GM13977 (cell line): ENCODE results near the gene KRT71.
A peak's percentile ranks its signal among the peaks of the same experiment; 100 is the strongest.

Source experiments
- DNase-seq: peaks from one replicate; pipeline ENCODE4 v3.0.0; 2012; ENCODE audit warnings: low spot score
- CTCF ChIP-seq: IDR thresholded peaks from 2 replicates; pipeline ENCODE4 v1.5.1; 2012; ENCODE audit warnings: mild to moderate bottlenecking, control low read depth; ENCODE audit not compliant: insufficient read depth; ENCODE audit errors: extremely low read depth, missing control alignments
- in situ Hi-C: fragments of 300-500 bp; cut with MboI; formaldehyde crosslinking; loops from one replicate; pipeline ENCODE4 v1.12.0; 2022; ENCODE audit warnings: low sequenced_read_pairs, low pct_unique_long_range_greater_than_20kb, mixed read lengths, inconsistent platforms; ENCODE audit not compliant: unreplicated experiment

Gene KRT71

GRCh38 chr12:52584156-52584682, 31.3 kb upstream of the KRT71 start:
- in situ Hi-C loops: loop anchor here (25.0 kb wide), 1 partner anchor 403 kb away; no protein-coding TSS in a partner anchor
- TF ChIP-seq CTCF: no peak
- DNase-seq: no peak

DNA sequence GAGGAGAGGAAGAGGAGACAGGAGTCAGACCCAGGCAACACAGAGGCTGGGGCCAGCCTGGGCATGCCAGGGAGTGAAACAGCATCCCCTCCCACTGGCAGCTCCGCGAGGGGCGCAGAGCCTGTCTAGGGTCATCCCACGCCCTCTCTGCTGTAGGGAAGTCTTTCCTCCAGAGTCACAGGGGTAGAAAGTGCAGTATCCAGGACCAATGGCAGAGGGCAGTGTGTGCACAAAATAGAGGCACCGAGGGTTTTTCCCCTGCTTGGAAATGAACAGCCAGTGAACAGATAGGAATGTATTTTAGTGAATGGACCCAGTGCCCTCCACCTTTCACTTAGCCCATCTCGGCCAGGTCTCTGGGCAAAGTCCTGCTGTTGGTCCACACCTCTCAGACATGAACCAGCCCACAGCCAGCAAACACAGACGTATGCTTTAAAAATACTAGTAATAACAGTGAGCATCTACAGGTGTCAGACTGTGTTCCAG, 30.1 kb upstream of the KRT71 start:
- TF ChIP-seq CTCF: peak; percentile 66
- in situ Hi-C loops: loop anchor here (25.0 kb wide), 1 partner anchor 404 kb away; no protein-coding TSS in a partner anchor
- peak; percentile 75 for DNase-seq

GRCh38 chr12:52582486-52582885, 29.5 kb upstream of the KRT71 start:
- DNase-seq: no peak
- TF ChIP-seq CTCF: no peak
- in situ Hi-C loops: loop anchor here (25.0 kb wide), 1 partner anchor 405 kb away; no protein-coding TSS in a partner anchor

DNA sequence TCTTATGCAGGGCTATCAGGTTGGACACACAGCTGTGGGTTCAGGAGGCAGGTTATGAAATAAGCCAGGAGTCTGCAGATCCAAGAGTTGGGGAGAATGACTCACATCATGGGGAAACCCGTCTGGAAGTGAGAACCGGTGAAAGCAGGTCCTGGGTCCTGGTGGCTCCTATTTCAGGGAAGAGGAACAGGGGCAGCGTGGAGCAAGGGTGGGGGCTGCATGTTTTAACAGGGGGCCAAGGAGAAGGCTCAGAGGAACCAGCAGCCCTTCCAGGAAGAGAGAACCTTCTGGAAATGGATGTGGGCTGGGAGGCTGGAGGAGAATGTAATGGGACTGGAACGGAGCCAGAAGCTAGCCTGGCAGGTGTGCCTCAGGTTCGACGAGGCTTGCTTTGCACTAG, 28.5 kb upstream of the KRT71 start:
- DNase-seq: no peak
- in situ Hi-C loops: loop anchor here (25.0 kb wide), 1 partner anchor 406 kb away; no protein-coding TSS in a partner anchor
- no peak for TF ChIP-seq CTCF

DNA sequence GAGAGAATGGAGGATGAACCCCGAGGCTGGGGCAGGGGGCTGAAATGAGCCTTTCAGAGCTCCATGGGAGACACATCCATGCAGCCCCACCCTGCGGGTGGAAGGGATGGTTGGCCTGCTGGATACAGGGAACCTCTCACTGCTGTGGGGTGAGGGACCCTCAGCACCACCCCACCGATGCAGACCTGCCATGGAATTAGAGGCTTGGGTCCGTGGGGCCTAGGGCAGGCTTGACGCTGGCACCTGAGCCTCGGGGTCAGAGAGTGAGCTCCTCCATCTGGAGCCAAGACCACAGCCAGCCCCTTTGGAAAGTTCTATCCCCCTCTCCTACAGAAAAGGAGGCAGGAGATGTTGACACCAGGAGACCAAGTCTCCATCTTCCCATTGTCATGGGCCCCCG, 28.1 kb upstream of the KRT71 start:
- in situ Hi-C loops: loop anchor here (25.0 kb wide), 1 partner anchor 406 kb away; no protein-coding TSS in a partner anchor
- TF ChIP-seq CTCF: no peak
- no peak for DNase-seq

DNA sequence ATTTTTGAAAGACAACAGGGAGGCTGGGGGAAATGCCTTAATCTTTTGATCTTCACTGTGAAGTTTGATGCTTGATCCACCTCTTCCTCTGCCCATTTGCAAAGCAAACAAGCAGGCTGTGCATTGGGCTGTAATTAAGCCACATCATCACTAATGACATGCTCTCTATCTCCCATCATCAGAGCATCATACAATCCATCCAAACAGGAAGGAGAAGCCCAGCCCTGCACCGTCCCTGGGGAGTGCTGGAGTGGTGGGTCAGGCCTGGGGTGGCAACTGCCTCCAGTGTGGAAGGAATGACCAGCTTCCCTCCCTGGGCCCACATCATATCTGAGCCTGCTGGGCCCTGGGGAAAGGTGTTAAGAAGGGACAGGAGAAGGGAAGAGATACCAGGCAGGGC, 27.6 kb upstream of the KRT71 start:
- in situ Hi-C loops: loop anchor here (25.0 kb wide), 1 partner anchor 407 kb away; no protein-coding TSS in a partner anchor
- TF ChIP-seq CTCF: no peak
- DNase-seq: no peak
